Measurements from ENCODE around the gene L3MBTL1.

Gene L3MBTL1

GRCh38 chr20:43507150-43508080, at the start of gene L3MBTL1:
Gene L3MBTL1 (plus strand): TSS chr20:43507697. CDS start chr20:43513504, 5,807 bp downstream.
- no peak; the same call in 1 of the 2 replicates for TF ChIP-seq CTCF (IDR thresholded peaks at IDR 0.05; ENCODE audit: low read depth, low read length)
- no peak for DNase-seq (ENCODE audit: extremely low read depth, low read depth)

GRCh38 chr20:43458422-43458924, 49.0 kb upstream of the L3MBTL1 start:
- TF ChIP-seq CTCF (IDR thresholded peaks at IDR 0.05; ENCODE audit: low read depth, low read length), result no peak
- DNase-seq (ENCODE audit: extremely low read depth, low read depth), result no peak

DNA sequence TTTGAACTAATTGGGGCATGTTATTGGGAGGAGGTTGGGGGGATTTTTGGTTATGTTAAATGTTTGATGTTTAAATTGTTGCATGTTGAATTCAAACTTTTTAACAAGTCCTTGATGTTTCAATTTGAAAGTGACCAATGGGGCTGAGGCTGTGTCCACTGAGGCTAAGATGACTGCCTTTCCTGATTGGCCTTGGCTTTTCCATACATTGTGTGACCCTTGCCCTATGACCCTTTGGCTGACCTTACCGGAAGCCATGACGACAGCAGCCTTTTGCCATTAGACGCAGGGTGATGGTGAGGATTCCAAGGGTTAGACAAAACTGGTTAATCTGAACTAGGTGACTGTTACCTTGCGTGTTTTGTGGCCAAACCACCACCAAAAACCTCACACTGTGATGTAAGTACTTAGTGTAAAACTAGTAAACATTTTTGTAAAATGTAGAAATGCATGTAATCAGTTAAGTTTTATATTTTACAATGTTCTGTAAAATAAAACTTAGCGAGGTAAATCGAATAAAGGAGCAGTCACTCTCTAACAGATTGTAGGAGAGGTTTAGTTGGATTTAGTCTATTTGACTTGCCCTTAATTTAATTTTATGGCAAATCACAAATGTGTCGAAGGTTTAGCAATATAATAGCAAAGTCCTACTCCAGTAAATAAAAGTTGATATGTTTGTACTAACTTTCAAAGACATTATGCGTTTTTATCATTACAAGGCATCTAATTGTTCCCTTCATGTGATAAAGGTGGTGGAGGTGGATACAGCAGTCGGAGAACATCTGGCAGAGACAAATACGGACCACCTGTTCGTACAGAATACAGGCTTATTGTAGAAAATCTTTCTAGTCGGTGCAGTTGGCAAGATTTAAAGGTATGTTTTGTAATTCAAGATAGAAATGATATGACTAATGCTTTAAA, 48.2 kb upstream of the L3MBTL1 start:
- no peak for DNase-seq (ENCODE audit: extremely low read depth, low read depth)
- TF ChIP-seq CTCF (IDR thresholded peaks at IDR 0.05; ENCODE audit: low read depth, low read length), result no peak

DNA sequence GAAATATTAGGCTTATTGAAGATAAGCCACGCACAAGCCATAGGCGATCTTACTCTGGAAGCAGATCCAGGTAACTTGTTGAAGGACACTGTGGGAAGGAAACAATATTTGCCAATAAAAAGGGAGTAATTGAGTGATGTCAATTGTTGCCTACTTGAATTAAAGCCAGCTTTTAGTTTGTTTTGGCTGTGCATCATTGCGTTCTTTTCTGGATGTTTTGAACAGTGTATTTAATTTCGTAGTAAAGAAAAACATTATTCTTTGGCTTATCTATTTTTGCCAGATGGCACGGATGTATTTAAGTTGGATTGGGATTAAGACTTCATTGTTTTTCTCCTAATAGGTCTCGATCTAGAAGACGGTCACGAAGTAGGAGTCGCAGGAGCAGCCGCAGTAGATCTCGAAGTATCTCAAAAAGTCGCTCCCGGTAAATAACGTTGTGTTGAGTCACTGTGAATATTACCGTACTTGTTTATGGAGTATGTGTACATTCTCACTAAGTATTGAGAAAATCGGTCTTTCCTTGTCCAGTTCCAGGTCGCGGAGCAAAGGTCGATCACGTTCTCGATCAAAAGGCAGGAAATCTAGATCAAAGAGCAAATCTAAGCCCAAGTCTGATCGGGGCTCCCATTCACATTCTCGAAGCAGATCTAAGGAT, 47.2 kb upstream of the L3MBTL1 start:
- no peak for TF ChIP-seq CTCF (IDR thresholded peaks at IDR 0.05; ENCODE audit: low read depth, low read length)
- no peak for DNase-seq (ENCODE audit: extremely low read depth, low read depth)

DNA sequence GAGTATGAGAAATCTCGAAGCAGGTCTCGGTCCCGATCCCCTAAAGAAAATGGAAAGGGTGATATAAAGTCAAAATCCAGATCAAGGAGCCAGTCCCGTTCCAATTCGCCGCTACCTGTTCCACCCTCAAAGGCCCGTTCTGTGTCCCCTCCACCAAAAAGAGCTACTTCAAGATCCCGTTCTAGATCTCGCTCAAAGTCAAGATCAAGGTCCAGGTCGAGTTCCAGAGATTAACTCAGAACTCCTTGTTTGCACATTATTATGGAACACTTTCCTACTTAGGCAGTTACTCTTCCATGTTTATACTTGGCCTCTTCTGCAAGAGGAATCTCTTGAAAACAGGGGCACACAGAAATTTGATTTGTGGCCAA, 46.7 kb upstream of the L3MBTL1 start:
- DNase-seq (ENCODE audit: extremely low read depth, low read depth), result no peak
- TF ChIP-seq CTCF (IDR thresholded peaks at IDR 0.05; ENCODE audit: low read depth, low read length), result no peak

DNA sequence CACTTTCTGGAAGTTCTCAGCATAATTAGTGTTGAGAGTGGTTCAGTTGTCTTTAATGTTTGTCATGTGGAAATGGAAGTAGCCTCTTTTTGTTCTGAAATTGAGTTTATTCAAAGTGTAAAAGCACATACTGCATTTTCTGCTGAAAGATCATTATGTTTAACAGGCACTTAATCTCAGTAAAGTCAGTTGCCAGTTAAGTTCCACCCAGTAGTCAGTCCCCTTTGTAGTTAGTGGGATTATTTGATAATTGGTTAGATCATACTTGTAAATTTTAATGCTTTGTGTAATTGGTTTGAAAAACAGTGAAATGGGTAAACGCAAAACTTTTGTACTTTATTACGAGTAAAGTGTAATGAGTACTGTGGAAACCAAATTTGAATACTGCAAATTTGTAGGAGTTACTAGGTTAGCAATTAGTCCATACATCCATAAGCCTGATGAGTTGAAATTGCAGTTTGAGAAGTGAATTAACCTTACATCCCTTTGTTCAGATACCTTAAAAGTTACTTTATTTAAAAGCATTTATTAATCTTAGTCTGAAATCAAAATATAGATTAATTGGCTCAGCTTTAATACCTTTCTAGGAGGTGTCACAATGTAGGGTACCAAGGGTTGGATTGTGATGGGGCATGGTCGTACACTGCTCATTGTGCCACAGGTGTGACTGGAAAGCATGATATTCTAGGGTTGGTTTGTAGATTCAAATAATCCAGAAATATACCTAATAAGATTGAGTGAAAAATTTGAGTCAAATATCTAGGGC, 45.4 kb upstream of the L3MBTL1 start:
- no peak for TF ChIP-seq CTCF (IDR thresholded peaks at IDR 0.05; ENCODE audit: low read depth, low read length)
- DNase-seq (ENCODE audit: extremely low read depth, low read depth), result no peak

Measured in AG09319 (cell line).